Common myeloid progenitor, CD34-positive (primary cell): ENCODE results near the gene KCTD14. TPM values are rescaled to one million over a fixed set of nuclear protein-coding genes. Genes with fewer than 3 reads are reported as not detected.

Source experiments
- CTCF ChIA-PET: fragments of 350-600 bp; sonication (Branson Sonifier 250); formaldehyde crosslinking; loops from one replicate; lab custom pipeline; 2021; ENCODE audit warnings: antibody characterized with exemption; lab: Charles Lee
- POLR2A ChIA-PET: fragments of 350-600 bp; sonication (Branson Sonifier 250); formaldehyde crosslinking; loops from one replicate; lab custom pipeline; 2021; ENCODE audit warnings: antibody characterized with exemption; lab: Charles Lee
- DNase-seq, 3 donors: peaks; one replicate each; pipeline versions ENCODE4 v3.0.0 to v3.0.0-alpha.2; 2013
- H3K27ac ChIP-seq, 2 experiments: 1 replicate in 1 of 2; 2 replicates in 1 of 2; pipeline ENCODE4 v1.7.0; 2013; ENCODE audit warnings: inconsistent platforms in 2 of 2, low read length in 2 of 2, mild to moderate bottlenecking in 2 of 2, low read depth in 1 of 2, moderate library complexity in 1 of 2; ENCODE audit not compliant: severe bottlenecking in 2 of 2, insufficient read depth in 1 of 2, poor library complexity in 1 of 2
- H3K27me3 ChIP-seq, 5 experiments: replicated peaks in 2 of 5; 1 replicate in 3 of 5; 2 replicates in 2 of 5; pipeline versions ENCODE4 v1.6.1 to v1.7.0; 2013; ENCODE audit warnings: low read length in 4 of 5, mild to moderate bottlenecking in 2 of 5, moderate library complexity in 2 of 5, inconsistent platforms in 1 of 5; ENCODE audit not compliant: insufficient read depth in 5 of 5, control insufficient read depth in 4 of 5
- H3K36me3 ChIP-seq, 4 experiments: 1 replicate in 2 of 4; 2 replicates in 2 of 4; pipeline versions ENCODE4 v1.6.1 to v1.7.0; 2013; ENCODE audit warnings: low read length in 3 of 4, control low read depth in 1 of 4, mild to moderate bottlenecking in 1 of 4; ENCODE audit not compliant: control insufficient read depth in 4 of 4, insufficient read depth in 4 of 4
- H3K4me1 ChIP-seq, 4 experiments: 1 replicate in 3 of 4; 2 replicates in 1 of 4; pipeline versions ENCODE4 v1.6.1 to v1.7.1; 2013; ENCODE audit warnings: low read length in 3 of 4, mild to moderate bottlenecking in 3 of 4, control low read depth in 1 of 4, inconsistent platforms in 1 of 4, moderate library complexity in 1 of 4; ENCODE audit not compliant: control insufficient read depth in 4 of 4, insufficient read depth in 4 of 4; ENCODE audit errors: control extremely low read depth in 1 of 4
- H3K4me3 ChIP-seq, 7 experiments: 1 replicate in 4 of 7; 2 replicates in 3 of 7; pipeline versions ENCODE4 v1.5.1 to v1.7.0; 2013; ENCODE audit warnings: mild to moderate bottlenecking in 7 of 7, low read length in 6 of 7, moderate library complexity in 6 of 7, inconsistent platforms in 2 of 7, low read depth in 2 of 7, control low read depth in 1 of 7; ENCODE audit not compliant: insufficient read depth in 4 of 7, control insufficient read depth in 1 of 7; ENCODE audit errors: extremely low read depth in 1 of 7
- H3K9me3 ChIP-seq, 5 experiments: 1 replicate in 4 of 5; 2 replicates in 1 of 5; pipeline versions ENCODE4 v1.6.1 to v1.7.1; 2013; ENCODE audit warnings: low read length in 4 of 5, mild to moderate bottlenecking in 2 of 5, inconsistent platforms in 1 of 5, low read depth in 1 of 5, moderate library complexity in 1 of 5; ENCODE audit not compliant: control insufficient read depth in 4 of 5, insufficient read depth in 2 of 5; ENCODE audit errors: control extremely low read depth in 1 of 5
- WGBS: methylation state at CpG from one replicate; pipeline ENCODE4 v1.1.5; 2013; ENCODE audit not compliant: insufficient coverage; 5-methylcytosine and 5-hydroxymethylcytosine counted together
- polyA plus RNA-seq: library from polyadenylated mRNA; unstranded; fragments of 120-200 nt; gene quantifications from one replicate; pipeline ENCODE4 v1.2.1, GENCODE V29; 2013

KCTD14 gene, protein sequence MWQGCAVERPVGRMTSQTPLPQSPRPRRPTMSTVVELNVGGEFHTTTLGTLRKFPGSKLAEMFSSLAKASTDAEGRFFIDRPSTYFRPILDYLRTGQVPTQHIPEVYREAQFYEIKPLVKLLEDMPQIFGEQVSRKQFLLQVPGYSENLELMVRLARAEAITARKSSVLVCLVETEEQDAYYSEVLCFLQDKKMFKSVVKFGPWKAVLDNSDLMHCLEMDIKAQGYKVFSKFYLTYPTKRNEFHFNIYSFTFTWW
- 0.41 TPM for polyA plus RNA-seq

DNA sequence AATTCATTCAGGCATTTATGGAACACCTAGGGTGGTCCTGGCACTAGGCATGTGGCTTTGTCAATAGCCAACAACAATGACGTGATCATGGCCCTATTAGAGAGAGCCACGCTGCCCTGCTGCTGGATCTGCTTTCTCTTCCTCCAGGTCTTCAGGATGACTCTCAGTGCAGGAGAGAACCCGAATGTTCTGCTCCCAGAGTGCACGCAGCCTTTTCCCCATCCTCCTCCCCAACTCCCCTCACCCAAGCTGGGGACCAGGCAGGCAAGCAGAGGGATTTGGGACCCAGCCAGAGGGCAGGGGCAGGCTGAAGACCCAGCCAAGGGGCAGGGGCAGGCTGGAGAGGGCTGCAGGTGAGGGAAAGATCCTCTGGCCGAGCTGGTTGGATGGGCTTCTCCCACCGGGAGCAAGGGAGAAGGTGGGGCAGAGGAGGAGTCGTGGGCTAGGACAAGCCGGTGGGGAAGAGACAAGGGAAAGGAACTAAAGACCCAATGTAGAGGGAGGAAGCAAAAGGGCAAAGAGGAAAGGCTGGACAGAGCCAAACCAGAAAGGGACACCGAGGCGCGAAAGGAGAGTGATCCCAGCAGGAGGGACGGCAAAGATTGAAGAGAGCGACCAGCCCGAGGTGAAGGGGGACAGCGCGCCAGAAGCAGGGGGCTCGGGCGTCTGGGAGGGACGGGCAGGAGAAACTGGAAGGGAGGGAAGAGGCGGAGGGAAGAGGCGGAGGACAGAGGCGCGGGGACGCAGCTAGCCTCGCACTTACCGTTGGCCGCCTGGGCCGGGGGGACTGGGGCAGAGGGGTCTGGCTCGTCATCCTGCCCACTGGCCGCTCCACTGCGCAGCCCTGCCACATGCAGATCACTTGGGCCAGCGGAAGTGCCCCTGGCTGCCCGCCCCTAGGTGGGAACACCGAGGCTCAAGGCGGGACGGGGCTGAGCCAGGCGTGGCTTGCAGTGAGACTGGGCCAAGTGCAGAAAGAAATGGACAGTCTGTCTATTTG is at the start of gene KCTD14:
Gene KCTD14 (minus strand): TSS at position 880 of the 1,000 bp plus-strand sequence. CDS start 27 bp downstream, at position 853.
- Histone ChIP-seq H3K4me3 (peak within 1 kb of the TSS in 3 of 7 experiments; percentile 37 to 56 (median 42)), H3K4me1 (peaks cover 0 to 3% (median 3%) of the 10 kb centered on the region in 4 experiments), H3K36me3 (no peaks in the 10 kb centered on the region), H3K27me3 (peaks cover 0 to 23% (median 4%) of the 10 kb centered on the region in 5 experiments), H3K9me3 (peaks cover 0 to 2% (median 0%) of the 10 kb centered on the region in 5 experiments), H3K27ac (no peak within 1 kb of the TSS)
- POLR2A ChIA-PET, result no interaction called here
- DNase-seq, result no peak
- WGBS, result 26% methylated on average over 32 of the region's 37 CpGs
- CTCF ChIA-PET, result no interaction called here

DNA sequence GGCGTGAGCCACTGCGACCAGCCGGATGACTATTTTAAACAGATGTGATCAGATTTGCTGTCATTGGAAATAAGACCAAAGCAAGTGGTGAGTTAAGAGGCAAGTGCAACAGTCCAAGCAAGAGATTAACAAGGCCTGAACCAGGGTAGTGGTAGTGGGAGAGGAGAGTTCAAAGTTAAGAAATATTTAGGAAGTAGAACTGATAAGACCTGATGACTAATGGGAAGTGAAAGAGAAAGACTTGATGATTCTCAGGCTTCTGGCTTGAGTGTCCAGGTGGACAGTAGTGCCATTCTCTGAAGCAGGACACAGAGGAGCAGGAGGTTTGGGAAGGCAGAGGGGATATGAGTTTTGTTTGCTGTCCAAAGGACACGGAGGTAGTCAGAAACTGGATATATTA is 49.4 kb upstream of the KCTD14 start:
- no peak for DNase-seq
- Histone ChIP-seq H3K27ac (no peak overlapping the region), H3K27me3 (no peaks in the 10 kb centered on the region), H3K4me1 (peaks cover 0 to 7% (median 2%) of the 10 kb centered on the region in 4 experiments), H3K4me3 (no peak overlapping the region), H3K9me3 (no peaks in the 10 kb centered on the region), H3K36me3 (peaks cover 18 to 52% (median 33%) of the 10 kb centered on the region in 4 experiments)
- POLR2A ChIA-PET, result no interaction called here
- CTCF ChIA-PET, result no interaction called here
- 97% methylated on average over 3 of the region's 4 CpGs for WGBS

DNA sequence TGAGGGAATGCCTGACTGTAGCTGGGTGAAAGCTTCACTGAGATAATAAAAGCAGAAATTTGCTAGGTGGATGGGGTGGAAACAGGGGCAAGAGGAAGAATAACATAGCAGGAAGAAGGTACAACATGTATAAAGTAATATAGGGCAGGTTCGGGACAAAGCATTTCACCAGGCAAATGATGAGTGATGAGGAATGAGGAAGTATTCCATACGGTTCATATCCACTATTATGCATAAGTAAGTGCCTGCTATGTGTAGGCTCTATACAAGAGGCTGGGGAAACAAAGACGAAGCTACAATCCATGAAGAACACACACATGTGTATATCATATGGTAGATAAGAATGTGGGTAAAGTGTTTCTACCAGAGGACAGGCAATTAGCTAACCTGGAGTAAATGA is 48.6 kb upstream of the KCTD14 start:
- Histone ChIP-seq H3K4me3 (no peak overlapping the region), H3K4me1 (no peaks in the 10 kb centered on the region), H3K27me3 (no peaks in the 10 kb centered on the region), H3K36me3 (peaks cover 18 to 53% (median 34%) of the 10 kb centered on the region in 4 experiments), H3K9me3 (no peaks in the 10 kb centered on the region), H3K27ac (no peak overlapping the region)
- POLR2A ChIA-PET, result no interaction called here
- CTCF ChIA-PET, result no interaction called here
- WGBS, result no CpG with 5 or more reads among the region's 3 CpGs
- DNase-seq, result no peak

DNA sequence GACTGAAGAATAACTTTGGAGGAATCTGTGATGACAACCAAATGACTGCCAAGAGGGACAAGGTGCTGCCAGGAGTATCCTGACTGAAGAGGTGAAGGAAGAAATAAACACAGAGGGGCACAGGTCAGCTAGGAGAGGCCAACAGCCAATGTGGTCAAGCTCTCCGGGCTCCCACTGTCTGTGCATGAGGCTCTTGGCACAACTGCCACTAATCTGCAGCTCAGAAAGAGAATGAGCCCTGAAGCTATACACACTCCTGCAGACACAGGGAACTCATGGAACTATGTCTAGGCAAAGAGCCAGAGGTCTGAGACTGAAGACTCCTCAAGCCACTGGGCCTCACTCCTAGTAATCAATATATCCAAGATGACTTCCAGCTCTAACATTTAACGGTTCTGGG is 47.5 kb upstream of the KCTD14 start:
- POLR2A ChIA-PET, result no interaction called here
- 100% methylated on average over 1 of the region's 2 CpGs for WGBS
- H3K27me3 ChIP-seq, result no peaks in the 10 kb centered on the region
- H3K9me3 ChIP-seq, result no peaks in the 10 kb centered on the region
- no peak for DNase-seq
- H3K4me3 ChIP-seq, result no peak overlapping the region
- H3K4me1 ChIP-seq, result no peaks in the 10 kb centered on the region
- CTCF ChIA-PET, result no interaction called here
- H3K27ac ChIP-seq, result no peak overlapping the region
- H3K36me3 ChIP-seq, result peaks cover 18 to 50% (median 33%) of the 10 kb centered on the region in 4 experiments

DNA sequence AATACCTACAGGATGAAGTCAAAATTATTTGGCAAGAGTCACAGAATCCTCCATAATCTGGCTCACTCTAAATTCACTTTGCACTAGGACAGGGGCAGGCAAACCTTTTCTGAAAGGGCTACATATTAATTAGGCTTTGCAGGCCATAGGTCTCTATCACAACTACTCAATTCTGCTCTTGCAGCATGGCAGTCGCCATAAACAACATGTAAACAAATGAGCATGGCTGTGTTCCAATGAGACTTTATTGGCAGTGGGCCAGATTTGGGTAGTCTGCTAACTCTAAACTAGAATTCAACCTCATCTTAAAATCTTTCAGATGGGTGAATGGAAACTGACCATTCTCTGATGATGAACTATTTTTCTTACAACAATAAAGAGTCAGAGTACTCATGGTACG is 46.4 kb upstream of the KCTD14 start:
- no peaks in the 10 kb centered on the region for H3K27me3 ChIP-seq
- no peak overlapping the region for H3K27ac ChIP-seq
- H3K36me3 ChIP-seq, result peaks cover 14 to 50% (median 32%) of the 10 kb centered on the region in 4 experiments
- DNase-seq, result no peak
- POLR2A ChIA-PET, result no interaction called here
- CTCF ChIA-PET, result no interaction called here
- H3K4me3 ChIP-seq, result no peak overlapping the region
- WGBS, result 92% methylated on average over 2 of the region's 2 CpGs
- H3K4me1 ChIP-seq, result no peaks in the 10 kb centered on the region
- no peaks in the 10 kb centered on the region for H3K9me3 ChIP-seq

DNA sequence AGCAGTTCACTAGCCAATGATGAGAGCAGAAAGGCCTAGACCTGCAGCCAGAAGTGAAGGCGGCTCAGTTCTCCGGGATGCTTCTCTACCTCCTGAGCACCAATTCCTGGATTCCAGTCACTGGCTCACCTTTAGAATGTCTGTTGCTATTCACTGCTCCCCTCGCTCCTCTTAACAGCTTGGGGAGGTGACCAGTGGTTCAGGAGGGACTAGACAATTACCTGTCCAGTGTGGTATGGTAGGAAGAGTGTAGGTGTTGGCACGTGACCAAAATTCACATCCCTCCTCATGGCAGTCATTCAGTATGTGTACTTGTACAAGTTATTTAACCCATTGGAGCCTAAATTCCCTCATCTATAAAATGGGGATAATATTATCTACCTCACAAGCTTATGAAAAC is 44.6 kb upstream of the KCTD14 start:
- H3K9me3 ChIP-seq, result no peaks in the 10 kb centered on the region
- CTCF ChIA-PET, result interaction anchor here (1.2 kb wide), 1 partner anchor 10 kb away, joined by 3 read pairs; no protein-coding TSS in a partner anchor
- no peaks in the 10 kb centered on the region for H3K4me1 ChIP-seq
- H3K27ac ChIP-seq, result no peak overlapping the region
- no peaks in the 10 kb centered on the region for H3K27me3 ChIP-seq
- H3K36me3 ChIP-seq, result peaks cover 14 to 48% (median 29%) of the 10 kb centered on the region in 4 experiments
- DNase-seq, result no peak
- WGBS, result 58% methylated on average over 2 of the region's 4 CpGs
- POLR2A ChIA-PET, result no interaction called here
- H3K4me3 ChIP-seq, result no peak overlapping the region
